ENCODE data around the gene RAB17. TPM values are rescaled to one million over a fixed set of nuclear protein-coding genes. Genes with fewer than 3 reads are reported as not detected.

The RAB17 gene
- total and polyA plus RNA-seq, 10 of the 15 experiments (the other 5 are each of a cell fraction or from before 2014, with no cell fraction given): 0.07 to 1.4 (median 0.28) TPM; not detected in 3

DNA sequence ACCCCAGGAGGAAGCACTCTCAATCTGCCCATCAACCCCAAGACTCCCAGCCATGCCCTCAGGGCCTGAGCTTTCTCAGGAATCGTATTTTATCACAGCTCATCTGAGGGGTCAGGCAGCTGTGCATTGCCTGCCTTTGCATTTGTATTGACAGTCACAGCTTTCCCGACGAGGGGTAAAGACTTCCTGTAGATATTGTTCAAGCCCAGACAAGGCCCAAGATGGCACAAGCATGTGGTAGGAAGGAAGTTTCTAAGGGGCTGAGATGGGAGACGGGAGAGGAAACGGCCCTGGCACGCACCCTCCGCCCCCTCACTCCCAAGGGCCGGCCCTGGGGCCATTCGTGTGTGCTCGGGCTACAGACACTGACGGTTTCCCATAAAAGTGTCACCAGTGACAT, 58.4 kb downstream of the RAB17 start:
- no peak for FAIRE-seq
- no peaks in the 10 kb centered on the region for H3K79me2 ChIP-seq (ENCODE audit: control insufficient read depth, insufficient read depth, low read length)
- intact Hi-C loops (cut with micrococcal nuclease; ENCODE audit: unreplicated experiment) (no loop called here), in situ Hi-C loops (cut with MboI) (no loop called here)
- TF ChIP-seq CBX5 (IDR thresholded peaks at IDR 0.05; ENCODE audit: low read depth) (no peak), ESRRA (IDR thresholded peaks at IDR 0.05; ENCODE audit: low read length) (no peak), JUND (IDR thresholded peaks at IDR 0.05; ENCODE audit: low read depth, low read length) (no peak), IRF4 (IDR thresholded peaks at IDR 0.05; ENCODE audit: low read depth, low read length) (no peak)
- TF ChIP-seq, protein P1, sequence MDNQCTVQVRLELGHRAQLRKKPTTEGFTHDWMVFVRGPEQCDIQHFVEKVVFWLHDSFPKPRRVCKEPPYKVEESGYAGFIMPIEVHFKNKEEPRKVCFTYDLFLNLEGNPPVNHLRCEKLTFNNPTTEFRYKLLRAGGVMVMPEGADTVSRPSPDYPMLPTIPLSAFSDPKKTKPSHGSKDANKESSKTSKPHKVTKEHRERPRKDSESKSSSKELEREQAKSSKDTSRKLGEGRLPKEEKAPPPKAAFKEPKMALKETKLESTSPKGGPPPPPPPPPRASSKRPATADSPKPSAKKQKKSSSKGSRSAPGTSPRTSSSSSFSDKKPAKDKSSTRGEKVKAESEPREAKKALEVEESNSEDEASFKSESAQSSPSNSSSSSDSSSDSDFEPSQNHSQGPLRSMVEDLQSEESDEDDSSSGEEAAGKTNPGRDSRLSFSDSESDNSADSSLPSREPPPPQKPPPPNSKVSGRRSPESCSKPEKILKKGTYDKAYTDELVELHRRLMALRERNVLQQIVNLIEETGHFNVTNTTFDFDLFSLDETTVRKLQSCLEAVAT (IDR thresholded peaks at IDR 0.05): no peak
- no peak overlapping the region for H3K27ac ChIP-seq (ENCODE audit: control insufficient read depth, insufficient read depth)
- H3K9ac ChIP-seq (ENCODE audit: control insufficient read depth, insufficient read depth, low read length): no peak overlapping the region
- no peak for ATAC-seq
- H4K20me1 ChIP-seq (ENCODE audit: control insufficient read depth, insufficient read depth): no peaks in the 10 kb centered on the region
- CTCF ChIA-PET: interaction anchor here (0.6 to 3.0 kb wide), 4 partner anchors 19 to 155 kb away, joined by 3 to 13 read pairs (median 6); no protein-coding TSS in a partner anchor
- H3K9me3 ChIP-seq (replicated peaks; ENCODE audit: control insufficient read depth, insufficient read depth, low read length): no peaks in the 10 kb centered on the region; the same call in 2 of the 3 replicates
- H3K4me1 ChIP-seq (ENCODE audit: control insufficient read depth, insufficient read depth, low read length): peaks cover 21% of the 10 kb centered on the region
- no peak for DNase-seq (ENCODE audit: low read depth, low spot score)
- H3K4me2 ChIP-seq (ENCODE audit: control insufficient read depth, insufficient read depth): no peak overlapping the region
- BruUV-seq (replicated peaks): no TSS peak
- RAD21 ChIA-PET (ENCODE audit: unreplicated experiment): interaction anchor here (2.1 kb wide), 1 partner anchor 40 kb away, joined by 14 read pairs; no protein-coding TSS in a partner anchor
- POLR2A ChIA-PET: interaction anchor here (1.0 kb wide), 1 partner anchor 24 kb away, joined by 3 read pairs; no protein-coding TSS in a partner anchor
- 94% methylated on average over 11 of the region's 11 CpGs for WGBS (ENCODE audit: insufficient coverage, insufficient replicate concordance, low lambda C conversion rate, missing lambda C conversion rate)
- H2AFZ ChIP-seq (ENCODE audit: control insufficient read depth, low read depth, low read length): no peak overlapping the region
- H3K4me3 ChIP-seq: no peak overlapping the region
- H3K27me3 ChIP-seq (replicated peaks in 1 of 2; ENCODE audit: control insufficient read depth in 2 of 2, insufficient read depth in 2 of 2, low read length in 1 of 2): no peaks in the 10 kb centered on the region
- SMC1A ChIA-PET (ENCODE audit: uncharacterized antibody, unreplicated experiment): interaction anchor here (1.0 to 4.3 kb wide), 4 partner anchors 19 to 40 kb away, joined by 3 to 34 read pairs (median 8); no protein-coding TSS in a partner anchor
- no peaks in the 10 kb centered on the region for H3K36me3 ChIP-seq (ENCODE audit: control insufficient read depth in 2 of 2, insufficient read depth in 2 of 2, low read length in 1 of 2)

All from GM12878 (cell line).